HG02943 (cell line): ENCODE measurements around the gene CLCN2.

Source experiments
- ATAC-seq: cut with Tn5 transposase; IDR thresholded peaks from one replicate; pipeline ENCODE4 v1.9.1; 2021; ENCODE audit warnings: mild to moderate bottlenecking, low read depth, moderate library complexity; ENCODE audit not compliant: unreplicated experiment

The CLCN2 gene

DNA sequence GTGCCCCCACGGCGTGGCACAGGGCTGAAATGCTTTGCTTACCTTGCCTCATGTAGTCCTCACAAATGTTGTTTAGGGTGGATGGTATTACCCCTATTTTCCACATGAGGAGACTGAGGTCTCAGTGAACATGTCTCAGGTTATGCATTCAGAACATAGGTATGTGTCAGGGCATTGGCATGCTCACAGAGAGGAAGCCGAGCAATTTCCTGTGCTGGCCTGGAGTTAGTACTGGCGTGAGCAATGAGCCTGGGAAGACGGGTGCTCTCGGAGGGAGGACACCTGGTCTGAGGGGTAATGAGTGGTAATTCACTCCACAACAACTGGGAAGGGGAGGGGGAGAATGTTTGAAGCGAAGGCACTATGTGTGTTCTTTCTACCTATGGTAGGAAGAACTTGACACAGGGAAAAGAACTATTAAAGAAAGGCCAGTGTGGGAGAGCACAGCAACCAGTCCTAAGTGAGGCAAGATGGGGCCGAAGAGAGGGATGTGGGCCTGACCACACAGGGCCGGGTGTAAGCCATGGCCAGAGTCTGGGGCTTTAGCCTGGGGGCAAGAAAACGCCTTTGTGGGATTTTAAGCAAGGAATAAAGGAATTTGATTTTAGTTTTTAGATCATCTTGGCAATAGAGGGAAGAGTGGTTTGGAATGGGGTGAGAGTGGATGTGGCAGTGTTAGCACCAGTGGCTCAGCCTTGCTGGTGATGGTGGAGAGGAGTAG, 28.9 kb downstream of the CLCN2 start:
- ATAC-seq: no peak

GRCh38 chr3:184328516-184328915, 32.9 kb downstream of the CLCN2 start:
- no peak for ATAC-seq

DNA sequence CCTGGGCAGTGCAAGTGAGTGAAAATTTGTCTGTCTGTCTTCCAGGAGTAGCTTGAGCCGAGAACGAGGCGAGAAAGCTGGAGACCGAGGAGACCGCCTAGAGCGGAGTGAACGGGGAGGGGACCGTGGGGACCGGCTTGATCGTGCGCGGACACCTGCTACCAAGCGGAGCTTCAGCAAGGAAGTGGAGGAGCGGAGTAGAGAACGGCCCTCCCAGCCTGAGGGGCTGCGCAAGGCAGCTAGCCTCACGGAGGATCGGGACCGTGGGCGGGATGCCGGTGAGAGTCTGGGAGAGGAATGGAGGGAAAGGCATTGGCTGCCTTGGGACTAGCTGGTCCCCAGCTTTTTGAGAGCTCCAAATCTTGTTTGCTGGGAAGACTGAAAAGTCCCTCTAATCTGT, 34.2 kb downstream of the CLCN2 start:
- no peak for ATAC-seq

DNA sequence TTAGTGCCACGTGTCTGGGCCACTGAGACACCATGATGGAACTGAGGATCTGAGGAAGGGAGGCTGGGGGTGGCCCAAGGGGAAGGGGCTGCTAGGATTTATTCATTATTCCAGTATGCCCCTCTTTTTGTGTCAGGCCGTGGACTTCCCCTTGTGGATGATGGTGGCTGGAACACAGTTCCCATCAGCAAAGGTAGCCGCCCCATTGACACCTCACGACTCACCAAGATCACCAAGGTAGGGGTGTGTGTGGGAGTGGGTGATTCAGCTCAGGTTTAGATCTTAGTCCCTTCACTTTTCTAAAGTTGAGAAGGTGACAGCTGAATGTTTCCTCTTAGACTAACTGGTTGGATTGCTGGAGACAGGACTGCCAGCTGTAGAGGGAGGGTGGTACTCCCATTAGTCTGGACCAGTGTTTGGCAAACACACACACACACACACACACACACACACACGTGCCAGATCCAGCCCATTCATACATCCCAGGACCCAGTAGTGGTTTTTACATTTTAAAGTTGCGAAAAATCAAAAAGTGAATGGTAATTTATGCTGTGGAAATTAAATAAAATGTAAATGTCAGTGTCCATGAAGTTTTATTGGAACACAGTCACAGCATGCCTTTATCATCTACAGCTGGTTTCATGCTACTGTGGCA, 35.6 kb downstream of the CLCN2 start:
- ATAC-seq: no peak

GRCh38 chr3:184325269-184325668, 36.1 kb downstream of the CLCN2 start:
- no peak for ATAC-seq

GRCh38 chr3:184323696-184324095, 37.7 kb downstream of the CLCN2 start:
- ATAC-seq: no peak

DNA sequence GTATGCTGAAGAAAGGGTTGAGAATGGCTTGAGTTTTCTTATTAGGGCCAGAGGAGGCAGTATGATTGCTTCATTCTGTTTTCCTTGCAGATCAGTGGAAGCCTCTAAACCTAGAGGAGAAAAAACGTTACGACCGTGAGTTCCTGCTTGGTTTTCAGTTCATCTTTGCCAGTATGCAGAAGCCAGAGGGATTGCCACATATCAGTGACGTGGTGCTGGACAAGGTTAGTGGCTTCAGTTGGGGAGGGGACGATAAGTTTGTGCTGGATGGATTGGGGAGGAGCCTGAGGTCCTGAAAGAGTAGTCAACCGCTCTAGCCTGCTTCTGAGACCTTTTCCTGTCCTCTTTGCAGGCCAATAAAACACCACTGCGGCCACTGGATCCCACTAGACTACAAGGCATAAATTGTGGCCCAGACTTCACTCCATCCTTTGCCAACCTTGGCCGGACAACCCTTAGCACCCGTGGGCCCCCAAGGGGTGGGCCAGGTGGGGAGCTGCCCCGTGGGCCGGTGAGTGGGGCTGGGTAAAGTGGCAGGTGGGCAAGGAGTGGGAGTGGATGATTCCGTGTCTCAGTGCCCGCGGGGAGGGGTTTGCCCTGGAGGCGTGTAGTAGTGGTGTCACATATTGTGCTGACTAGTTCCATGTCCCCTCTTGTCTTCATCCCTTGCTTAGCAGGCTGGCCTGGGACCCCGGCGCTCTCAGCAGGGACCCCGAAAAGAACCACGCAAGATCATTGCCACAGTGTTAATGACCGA, 38.5 kb downstream of the CLCN2 start:
- no peak for ATAC-seq

GRCh38 chr3:184321666-184322065, 39.7 kb downstream of the CLCN2 start:
- ATAC-seq: no peak

- no peak for ATAC-seq
Measured at GRCh38 chr3:184320104-184320445, 41.3 kb downstream of the CLCN2 start.

GRCh38 chr3:184317201-184317600, 44.2 kb downstream of the CLCN2 start:
- no peak for ATAC-seq

- no peak for ATAC-seq
Measured at GRCh38 chr3:184316792-184317191, 44.6 kb downstream of the CLCN2 start.

GRCh38 chr3:184315871-184316661, 45.3 kb downstream of the CLCN2 start:
- ATAC-seq: no peak

DNA sequence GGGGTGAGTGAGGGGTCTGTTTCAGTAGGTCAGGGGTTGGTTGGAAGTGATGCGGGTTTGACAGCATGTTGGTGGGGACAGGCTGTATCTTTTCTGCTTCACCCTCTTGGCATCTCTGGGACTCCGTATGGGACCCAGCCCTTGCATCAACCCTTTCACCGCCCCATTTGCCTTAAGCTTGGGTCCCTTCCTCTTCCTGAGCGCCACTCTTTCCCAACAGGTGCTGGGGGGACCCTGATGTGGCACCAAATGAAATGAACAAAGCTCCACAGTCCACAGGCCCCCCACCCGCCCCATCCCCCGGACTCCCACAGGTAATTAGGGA, 45.9 kb downstream of the CLCN2 start:
- peak; percentile 2 for ATAC-seq

DNA sequence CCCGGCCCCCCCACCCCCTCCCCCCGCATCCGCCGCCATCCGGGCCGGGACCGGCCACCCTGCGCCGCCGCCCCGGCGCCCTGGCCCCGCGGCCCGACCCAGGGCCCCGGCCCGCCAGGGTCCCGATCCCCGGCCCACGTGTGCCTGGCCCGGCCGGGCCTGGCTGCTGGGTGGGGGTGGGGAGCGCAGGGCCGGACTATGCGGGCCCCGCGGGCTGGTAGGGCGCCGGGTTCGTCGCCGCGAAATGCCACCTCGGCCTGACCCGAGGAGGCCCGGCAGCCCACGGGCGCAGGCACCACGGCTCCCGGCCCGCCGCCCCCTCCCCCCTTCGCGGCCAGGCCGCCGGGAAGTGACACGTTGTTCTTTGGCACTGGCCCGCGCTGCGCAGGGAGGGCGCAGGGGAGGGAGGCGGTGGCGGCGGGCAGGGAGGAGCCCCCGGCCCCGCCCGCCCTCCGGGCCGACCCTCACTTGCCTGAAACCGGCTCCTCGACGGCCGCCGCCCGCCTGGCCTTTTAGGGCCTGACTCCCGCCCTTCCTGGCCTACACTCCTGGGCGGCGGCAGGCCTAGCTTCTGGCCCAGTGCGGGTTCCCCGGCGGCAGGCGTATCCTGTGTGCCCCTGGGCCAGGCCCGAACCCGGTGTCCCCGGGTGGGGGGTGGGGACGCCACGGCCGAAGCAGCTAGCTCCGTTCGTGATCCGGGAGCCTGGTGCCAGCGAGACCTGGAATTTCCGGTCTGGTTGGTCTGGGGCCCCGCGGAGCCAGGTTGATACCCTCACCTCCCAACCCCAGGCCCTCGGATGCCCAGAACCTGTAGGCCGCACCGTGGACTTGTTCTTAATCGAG, 46.5 kb downstream of the CLCN2 start:
- ATAC-seq: peak; percentile 44

DNA sequence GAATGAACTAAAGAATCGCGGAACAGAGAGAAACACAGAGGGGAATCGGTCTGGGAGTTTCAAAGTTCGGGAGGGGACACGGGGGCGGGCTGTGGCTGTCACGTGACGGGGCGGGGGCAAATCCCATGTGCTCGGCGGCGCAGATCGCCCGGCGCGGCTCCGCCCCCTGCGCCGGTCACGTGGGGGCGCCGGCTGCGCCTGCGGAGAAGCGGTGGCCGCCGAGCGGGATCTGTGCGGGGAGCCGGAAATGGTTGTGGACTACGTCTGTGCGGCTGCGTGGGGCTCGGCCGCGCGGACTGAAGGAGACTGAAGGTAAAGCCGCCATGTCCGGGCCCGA, 47.1 kb downstream of the CLCN2 start, which contains the start of gene EIF4G1:
TSS of gene EIF4G1 (plus strand) at position 244 of the 337 bp plus-strand sequence. CDS start 1,191 bp downstream, outside the sequence.
- peak; percentile 78 for ATAC-seq

DNA sequence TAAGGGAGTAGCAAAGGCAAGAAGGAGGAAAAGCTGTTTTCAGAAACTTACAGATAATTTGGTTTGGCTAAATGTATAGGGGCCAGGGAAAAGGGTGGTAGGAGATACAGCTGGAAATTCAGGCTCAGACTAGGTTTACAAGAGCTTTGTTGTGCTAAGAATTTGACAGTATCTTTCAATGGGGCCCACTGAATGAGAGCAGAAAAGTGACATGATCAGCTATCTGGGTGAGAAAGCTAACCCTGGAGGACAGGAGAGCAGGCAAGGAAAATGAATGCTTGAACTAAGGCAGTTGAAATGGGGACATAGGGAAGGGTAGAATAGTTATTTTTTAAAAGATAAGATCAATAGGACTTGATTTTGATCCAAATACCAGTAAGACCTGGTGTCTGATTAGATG, 49.8 kb downstream of the CLCN2 start:
- no peak for ATAC-seq

DNA sequence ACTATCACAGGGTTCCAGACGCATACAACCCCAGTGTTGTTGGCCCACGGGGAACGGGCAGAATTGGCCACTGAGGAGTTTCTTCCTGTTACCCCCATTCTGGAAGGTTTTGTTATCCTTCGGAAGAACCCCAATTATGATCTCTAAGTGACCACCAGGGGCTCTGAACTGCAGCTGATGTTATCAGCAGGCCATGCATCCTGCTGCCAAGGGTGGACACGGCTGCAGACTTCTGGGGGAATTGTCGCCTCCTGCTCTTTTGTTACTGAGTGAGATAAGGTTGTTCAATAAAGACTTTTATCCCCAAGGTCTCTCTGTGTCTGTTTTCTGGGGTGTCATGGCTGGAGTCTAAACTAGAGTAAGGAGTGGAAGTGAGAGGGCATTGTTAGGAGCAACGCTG, 52.7 kb downstream of the CLCN2 start:
- ATAC-seq: no peak

- no peak for ATAC-seq
Measured at GRCh38 chr3:184307915-184308314, 53.5 kb downstream of the CLCN2 start.

GRCh38 chr3:184306341-184306972, 54.9 kb downstream of the CLCN2 start:
- ATAC-seq: no peak

DNA sequence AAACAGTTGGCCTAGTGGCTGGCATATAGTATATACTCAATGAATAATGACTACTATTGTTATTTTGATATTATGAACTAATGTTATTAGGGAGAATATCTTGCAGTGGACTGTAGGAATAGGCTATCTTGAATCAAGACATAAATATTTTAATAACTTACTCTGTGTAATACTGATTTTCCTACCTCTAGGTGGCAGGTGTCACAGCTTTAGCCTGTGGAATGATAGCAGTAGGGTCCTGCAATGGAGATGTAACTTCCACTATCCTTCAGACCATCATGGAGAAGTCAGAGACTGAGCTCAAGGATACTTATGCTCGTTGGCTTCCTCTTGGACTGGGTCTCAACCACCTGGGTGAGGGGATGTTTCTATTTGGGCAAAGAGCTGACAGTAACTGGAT, 55.8 kb downstream of the CLCN2 start:
- no peak for ATAC-seq
